ENCODE results near the gene DMTF1.

- TF ChIP-seq CTCF (IDR thresholded peaks at IDR 0.05; ENCODE audit: insufficient read depth, low read length) (no peak), POLR2AphosphoS5 (IDR thresholded peaks at IDR 0.05; ENCODE audit: low read depth) (no peak)
- TF ChIP-seq, protein P1, sequence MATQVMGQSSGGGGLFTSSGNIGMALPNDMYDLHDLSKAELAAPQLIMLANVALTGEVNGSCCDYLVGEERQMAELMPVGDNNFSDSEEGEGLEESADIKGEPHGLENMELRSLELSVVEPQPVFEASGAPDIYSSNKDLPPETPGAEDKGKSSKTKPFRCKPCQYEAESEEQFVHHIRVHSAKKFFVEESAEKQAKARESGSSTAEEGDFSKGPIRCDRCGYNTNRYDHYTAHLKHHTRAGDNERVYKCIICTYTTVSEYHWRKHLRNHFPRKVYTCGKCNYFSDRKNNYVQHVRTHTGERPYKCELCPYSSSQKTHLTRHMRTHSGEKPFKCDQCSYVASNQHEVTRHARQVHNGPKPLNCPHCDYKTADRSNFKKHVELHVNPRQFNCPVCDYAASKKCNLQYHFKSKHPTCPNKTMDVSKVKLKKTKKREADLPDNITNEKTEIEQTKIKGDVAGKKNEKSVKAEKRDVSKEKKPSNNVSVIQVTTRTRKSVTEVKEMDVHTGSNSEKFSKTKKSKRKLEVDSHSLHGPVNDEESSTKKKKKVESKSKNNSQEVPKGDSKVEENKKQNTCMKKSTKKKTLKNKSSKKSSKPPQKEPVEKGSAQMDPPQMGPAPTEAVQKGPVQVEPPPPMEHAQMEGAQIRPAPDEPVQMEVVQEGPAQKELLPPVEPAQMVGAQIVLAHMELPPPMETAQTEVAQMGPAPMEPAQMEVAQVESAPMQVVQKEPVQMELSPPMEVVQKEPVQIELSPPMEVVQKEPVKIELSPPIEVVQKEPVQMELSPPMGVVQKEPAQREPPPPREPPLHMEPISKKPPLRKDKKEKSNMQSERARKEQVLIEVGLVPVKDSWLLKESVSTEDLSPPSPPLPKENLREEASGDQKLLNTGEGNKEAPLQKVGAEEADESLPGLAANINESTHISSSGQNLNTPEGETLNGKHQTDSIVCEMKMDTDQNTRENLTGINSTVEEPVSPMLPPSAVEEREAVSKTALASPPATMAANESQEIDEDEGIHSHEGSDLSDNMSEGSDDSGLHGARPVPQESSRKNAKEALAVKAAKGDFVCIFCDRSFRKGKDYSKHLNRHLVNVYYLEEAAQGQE (IDR thresholded peaks at IDR 0.05; ENCODE audit: insufficient replicate concordance, low read depth), result no peak
Observed at GRCh38 chr7:87220026-87220733, 67.9 kb downstream of the DMTF1 start.

Measured in HL-60 (cell line).